GM21576 (cell line): ENCODE data around the gene GSG1.
"Not testable (repeated sequence)": the region's sequence is repeated elsewhere in the genome, so short reads cannot be mapped to it uniquely, and the experiment has no call there.

Experiments used
- ATAC-seq: cut with Tn5 transposase; IDR thresholded peaks from one replicate; pipeline ENCODE4 v1.9.1; 2021; ENCODE audit warnings: mild to moderate bottlenecking, moderate library complexity; ENCODE audit not compliant: unreplicated experiment

The GSG1 gene

DNA sequence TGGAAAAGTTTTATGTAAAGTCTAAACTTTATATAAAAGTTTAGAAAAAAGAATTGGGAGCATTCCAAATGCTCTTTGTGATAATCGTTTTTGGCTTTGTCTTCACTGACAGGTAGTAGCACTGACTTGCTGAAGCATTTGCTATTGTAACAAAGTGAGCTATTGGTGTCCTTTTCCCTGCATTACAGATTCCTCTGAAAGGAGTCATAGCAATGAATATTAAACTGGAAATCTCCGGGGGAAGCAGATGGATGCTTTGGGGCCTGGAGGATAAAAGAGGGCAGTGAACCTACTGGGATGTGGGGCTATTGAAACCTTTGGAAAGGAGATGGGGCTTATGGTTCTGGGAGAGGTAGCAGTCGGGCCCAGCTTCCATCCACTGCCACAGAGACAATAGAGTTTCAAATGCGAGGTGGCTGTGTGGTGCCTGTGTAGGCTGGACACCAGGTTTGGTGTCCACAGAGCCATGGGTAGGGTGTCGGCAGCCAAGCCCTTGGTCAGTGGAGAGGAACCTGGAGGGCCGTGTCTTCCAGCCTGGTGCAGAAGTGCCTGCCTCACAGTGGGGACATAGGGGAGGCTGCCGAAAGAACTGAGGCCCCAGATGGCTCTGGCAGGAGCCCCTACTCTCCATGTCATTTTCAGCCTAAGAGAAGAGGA is 10.1 kb downstream of the GSG1 start:
- no peak for ATAC-seq

DNA sequence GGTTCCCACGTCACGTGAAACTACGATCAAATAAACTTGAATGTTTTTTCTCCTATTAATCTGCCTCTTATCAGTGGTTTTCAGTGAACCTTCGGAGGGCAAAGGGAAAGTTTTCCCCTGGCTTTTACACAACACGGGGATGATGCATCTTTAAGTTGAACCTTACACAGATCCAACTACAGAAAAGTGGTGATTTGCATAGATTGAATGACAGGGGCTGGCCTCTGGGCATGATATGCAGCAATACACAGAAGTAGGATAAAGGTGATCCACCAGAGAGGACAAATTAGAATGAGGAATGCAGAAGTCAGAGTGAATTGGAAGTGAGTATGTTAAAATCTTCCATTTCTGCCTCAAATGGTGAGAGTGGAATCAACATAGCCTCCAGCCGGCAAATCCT is 11.6 kb downstream of the GSG1 start:
- ATAC-seq: no peak

DNA sequence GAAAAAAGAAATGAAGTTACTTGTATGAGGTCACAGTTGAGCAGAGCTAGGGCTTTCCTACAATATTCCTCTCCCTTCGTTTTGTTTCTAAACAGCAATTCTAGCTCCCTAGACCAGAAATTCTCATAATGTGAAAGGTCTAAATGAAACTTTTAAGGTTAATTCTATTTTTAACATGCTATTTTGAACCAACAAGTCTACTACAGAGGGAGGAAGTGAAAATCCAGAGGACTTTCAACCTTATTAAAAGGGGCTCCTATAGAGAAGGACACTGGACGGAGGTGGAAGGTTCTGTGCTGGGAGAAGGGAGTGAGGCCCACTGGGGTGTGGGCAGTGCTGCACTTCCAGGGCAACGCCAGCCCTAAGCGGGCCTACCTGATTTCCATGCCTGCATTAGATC is 13.4 kb downstream of the GSG1 start:
- no peak for ATAC-seq

DNA sequence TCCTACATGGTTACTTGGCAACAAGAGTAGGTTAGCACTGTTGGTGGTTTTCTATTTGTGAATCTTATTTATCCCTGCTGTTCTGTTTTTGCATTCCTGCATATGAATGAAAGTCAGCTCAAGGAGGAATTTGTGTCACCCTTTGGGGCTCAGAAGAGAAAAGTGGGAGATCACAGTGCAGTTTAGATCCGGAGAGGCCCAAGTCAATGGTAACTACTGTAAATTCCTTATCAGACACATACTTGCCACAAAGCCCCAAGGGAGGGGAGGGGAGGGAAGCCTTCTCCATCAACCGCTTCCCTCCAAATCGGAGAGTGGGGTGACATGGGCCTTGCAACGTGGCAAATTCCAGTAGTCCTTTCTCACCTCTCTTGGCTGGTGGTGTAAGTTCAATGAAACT is 15.0 kb downstream of the GSG1 start:
- ATAC-seq: no peak

DNA sequence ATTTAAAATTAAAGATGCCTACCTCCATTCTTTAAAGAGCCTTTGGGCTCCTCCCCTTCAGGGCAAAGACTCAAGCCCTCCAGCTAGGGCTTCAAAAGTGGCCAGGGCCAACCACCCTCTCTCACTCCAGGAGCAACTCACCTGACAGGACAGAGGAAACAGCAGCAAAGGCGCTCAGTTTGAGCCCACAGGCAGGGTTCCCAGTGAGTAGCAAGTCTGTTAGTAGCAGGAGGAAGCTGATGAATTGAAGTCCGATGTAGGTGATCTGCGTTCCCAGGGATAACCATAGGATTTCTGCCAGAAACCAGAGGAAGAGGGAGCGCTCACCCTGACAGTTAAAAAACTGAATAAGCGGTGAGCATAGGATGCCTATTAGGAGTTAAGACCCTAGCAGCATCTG is 15.7 kb downstream of the GSG1 start:
- no peak for ATAC-seq

DNA sequence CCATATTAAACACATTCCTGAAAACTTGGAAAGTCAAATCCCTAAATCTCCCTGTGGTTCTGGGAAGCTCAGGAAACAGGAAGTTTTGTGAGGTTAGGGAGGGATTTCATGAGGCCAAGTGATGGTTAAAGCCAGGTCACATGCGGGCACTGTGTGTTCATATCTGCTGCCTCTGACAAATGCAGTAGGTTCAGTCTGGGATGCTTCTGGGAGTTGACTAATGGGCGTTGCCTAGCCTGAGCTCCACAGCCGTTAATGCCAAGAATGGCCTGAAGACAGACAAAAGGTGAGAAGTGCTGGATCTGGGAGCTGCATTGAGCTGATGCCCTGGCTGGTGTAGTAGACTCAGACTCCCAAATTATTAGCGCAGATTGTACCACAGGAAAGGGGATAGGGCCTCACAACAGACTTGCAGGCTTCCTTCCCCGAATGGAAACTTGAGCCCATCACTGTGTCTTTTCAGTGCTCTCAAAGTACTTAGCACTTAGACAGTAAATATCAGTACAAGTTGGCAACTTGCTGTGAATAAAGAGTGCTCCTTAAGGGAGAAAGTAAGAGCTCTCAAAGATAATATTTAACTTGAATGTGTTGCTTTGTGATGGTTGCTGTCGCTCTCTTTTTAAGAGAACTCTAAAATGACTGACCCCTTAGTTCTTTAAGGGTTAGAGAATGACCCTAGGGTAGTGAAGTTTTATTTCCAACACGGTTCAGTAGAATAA is 17.3 kb downstream of the GSG1 start:
- no peak for ATAC-seq

- no peak for ATAC-seq
These were observed 18.4 kb downstream of the GSG1 start for GRCh38 chr12:13084898-13085640.

DNA sequence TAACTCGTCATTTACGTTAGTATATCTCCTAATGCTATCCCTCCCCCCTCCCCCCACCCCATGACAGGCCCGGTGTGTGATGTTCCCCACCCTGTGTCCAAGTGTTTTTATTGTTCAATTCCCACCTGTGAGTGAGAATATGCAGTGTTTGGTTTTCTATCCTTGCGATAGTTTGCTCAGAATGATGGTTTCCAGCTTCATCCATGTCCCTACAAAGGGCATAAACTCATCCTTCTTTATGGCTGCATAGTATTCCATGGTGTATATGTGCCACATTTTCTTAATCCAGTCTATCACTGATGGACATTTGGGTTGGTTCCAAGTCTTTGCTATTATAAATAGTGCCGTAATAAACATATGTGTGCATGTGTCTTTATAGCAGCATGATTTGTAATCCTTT is 19.8 kb downstream of the GSG1 start:
- ATAC-seq: not testable (repeated sequence)

- ATAC-seq: no peak
These were observed 20.6 kb downstream of the GSG1 start for GRCh38 chr12:13082861-13083260.

GRCh38 chr12:13080266-13080665 is 23.2 kb downstream of the GSG1 start:
- no peak for ATAC-seq

GRCh38 chr12:13079440-13079906 is 24.0 kb downstream of the GSG1 start:
- ATAC-seq: no peak

- ATAC-seq: no peak
These were observed 27.5 kb downstream of the GSG1 start for GRCh38 chr12:13075786-13076570.

DNA sequence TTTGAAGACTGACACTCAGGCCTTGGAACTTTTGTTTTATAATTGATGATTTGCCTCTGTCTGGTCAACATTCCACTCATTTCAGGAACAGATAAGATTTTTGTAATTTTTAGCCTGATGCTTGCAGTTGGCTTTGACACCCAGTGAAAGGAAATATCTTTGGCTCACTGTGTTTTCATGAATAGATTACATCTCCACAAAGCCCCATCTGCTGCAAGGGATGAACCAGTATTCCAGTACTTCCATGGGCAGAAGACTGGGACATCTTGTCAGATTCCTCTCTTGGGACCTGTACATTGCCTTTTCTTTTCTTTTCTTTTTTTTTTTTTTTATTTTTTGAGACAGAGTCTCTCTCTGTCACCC is 28.4 kb downstream of the GSG1 start:
- no peak for ATAC-seq

- ATAC-seq: no peak
These were observed 28.9 kb downstream of the GSG1 start for GRCh38 chr12:13074396-13075117.

DNA sequence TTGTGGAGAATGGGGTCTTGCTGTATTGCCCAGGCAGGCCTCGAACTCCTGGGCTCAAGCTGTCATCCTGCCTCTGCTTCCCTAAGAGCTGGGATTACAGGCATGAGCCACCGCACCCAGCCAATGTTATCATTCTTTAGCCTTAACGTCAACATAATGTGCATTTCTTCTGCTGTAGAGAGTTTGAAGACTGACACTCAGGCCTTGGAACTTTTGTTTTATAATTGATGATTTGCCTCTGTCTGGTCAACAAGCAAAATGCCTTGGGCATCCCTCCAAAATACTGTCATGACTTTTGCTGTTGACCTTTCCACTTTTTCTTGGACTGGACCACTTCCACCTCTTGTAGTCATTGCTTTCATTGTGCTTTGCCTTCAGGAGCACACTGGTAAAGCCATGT is 30.3 kb downstream of the GSG1 start:
- ATAC-seq: no peak

DNA sequence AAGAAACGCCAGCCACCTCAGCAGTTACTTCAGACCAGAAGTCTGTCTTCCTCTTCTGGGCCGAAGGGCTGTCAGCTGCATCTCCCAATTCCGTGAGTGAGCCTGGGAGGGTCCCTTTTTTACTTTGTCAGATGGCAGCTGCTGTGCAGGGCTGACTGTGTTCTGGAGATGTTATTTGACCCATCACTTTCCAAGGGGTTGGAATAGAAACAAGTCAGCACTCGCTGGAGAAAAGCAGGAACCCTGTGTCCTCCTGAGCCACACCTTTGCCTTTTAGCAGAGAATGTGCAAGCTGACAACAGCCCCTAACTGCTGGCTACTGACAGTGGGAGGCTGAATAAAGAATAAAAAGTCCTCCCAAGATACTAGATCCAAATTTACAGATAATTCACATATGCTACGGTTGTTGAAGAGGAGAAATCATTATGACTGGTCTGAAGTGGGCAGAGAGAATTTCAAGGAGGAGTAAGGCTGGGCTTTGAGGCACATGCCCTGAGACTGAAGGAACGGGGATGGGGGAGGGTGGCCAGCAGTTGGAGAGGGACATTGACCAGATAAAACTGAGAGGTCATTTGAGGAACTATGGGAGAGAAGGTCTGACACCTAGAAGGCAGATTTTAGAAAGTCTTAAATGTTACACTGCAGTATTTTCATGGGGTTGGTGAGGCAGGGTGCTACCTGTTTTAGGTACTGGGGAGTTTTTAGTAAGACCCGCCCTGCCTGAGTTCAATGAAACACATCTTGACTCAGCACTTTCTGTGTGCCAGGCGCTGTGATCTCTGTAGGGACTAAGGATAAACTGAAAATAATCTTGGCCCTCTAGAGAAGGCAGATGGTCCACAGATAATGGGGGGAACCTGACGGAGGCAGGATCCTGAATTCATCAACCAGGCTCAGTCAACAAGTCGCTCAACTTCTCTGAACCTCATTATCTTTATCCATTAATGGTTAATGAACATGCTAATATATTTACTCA is 31.9 kb downstream of the GSG1 start:
- no peak for ATAC-seq

DNA sequence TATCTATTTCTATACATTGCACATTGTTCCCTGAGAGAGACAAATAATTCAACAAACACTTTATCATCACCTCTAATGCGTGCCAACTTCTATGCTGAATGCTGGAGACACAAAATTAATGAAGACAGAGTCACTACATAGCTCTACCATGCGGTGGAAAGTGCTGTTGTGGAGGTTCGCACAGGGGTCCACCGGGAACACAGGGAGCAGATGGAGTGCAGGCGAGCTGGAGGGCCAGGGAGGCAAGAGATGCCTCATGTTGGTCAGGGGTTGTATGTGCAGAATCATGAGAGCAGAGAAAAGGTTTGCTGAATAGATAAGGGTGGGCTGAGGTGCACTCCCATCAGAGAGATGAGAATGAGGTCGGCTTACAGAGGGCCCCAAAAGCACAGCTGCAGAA is 34.1 kb downstream of the GSG1 start:
- no peak for ATAC-seq

DNA sequence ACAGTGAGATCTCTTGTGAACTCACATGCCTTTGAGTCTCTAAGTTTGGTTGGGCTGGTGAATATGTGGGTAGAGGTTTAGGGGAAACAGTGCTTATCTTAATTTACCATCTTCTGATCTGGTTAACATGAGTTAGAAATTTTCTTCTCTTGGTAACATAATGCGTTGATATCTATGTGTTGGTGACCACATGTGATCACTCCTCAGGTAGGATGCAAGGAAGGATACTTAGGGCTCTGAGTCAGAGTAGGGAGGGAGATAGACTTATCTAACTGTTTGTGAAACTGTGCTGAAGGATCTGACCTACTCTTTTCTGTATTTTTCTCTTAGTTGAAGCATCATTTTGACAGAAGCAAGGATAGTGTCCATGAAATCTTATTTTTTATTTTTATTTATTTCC is 36.1 kb downstream of the GSG1 start:
- no peak for ATAC-seq

DNA sequence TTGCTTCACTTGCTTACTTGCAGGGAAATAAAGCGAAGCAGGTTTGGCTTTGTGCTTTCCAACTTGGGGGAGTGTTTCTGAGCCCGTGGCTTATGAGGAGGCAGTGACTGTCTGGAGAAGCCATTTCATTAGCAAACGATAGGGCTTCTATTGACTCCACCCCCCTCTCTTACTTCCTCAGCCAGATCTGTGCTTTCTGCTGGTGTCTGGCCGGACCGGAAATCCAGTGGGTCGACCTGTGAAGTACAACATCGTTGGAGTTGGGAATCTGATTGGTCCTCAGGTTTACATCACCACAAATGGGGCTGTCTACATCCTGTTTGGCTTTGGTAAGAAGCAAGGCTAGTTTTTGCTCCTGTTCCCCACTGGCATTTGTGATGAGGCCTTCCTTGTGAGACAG is 37.0 kb downstream of the GSG1 start:
- no peak for ATAC-seq
